ENCODE results near the gene VSNL1. TPM values are rescaled to one million over a fixed set of nuclear protein-coding genes. Genes with fewer than 3 reads are reported as not detected.

VSNL1 gene
- total RNA-seq, 3 donors from 2014 or later = 2.1 to 5.4 (median 2.1) TPM

GRCh38 chr2:17606851-17607250 is 66.4 kb downstream of the VSNL1 start:
- H3K4me1 ChIP-seq (ENCODE audit: low read depth) = no peaks in the 10 kb centered on the region
- no peaks in the 10 kb centered on the region for H3K9me3 ChIP-seq
- ATAC-seq = no peak
- DNase-seq = no peak
- H3K4me3 ChIP-seq = no peak overlapping the region
- H3K36me3 ChIP-seq (ENCODE audit: low read depth) = no peaks in the 10 kb centered on the region
- intact Hi-C loops (cut with DNase I, micrococcal nuclease) = no loop called here
- TF ChIP-seq, protein P1, sequence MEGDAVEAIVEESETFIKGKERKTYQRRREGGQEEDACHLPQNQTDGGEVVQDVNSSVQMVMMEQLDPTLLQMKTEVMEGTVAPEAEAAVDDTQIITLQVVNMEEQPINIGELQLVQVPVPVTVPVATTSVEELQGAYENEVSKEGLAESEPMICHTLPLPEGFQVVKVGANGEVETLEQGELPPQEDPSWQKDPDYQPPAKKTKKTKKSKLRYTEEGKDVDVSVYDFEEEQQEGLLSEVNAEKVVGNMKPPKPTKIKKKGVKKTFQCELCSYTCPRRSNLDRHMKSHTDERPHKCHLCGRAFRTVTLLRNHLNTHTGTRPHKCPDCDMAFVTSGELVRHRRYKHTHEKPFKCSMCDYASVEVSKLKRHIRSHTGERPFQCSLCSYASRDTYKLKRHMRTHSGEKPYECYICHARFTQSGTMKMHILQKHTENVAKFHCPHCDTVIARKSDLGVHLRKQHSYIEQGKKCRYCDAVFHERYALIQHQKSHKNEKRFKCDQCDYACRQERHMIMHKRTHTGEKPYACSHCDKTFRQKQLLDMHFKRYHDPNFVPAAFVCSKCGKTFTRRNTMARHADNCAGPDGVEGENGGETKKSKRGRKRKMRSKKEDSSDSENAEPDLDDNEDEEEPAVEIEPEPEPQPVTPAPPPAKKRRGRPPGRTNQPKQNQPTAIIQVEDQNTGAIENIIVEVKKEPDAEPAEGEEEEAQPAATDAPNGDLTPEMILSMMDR (IDR thresholded peaks at IDR 0.05) = no peak

GRCh38 chr2:17607379-17607778 is 66.9 kb downstream of the VSNL1 start:
- H3K4me1 ChIP-seq (ENCODE audit: low read depth) = no peaks in the 10 kb centered on the region
- TF ChIP-seq, protein P1 (IDR thresholded peaks at IDR 0.05) = no peak
- intact Hi-C loops (cut with DNase I, micrococcal nuclease) = no loop called here
- ATAC-seq = no peak
- no peaks in the 10 kb centered on the region for H3K36me3 ChIP-seq (ENCODE audit: low read depth)
- H3K9me3 ChIP-seq = no peaks in the 10 kb centered on the region
- DNase-seq = no peak
- H3K4me3 ChIP-seq = no peak overlapping the region

- DNase-seq = no peak
- H3K4me3 ChIP-seq = no peak overlapping the region
- no peak for ATAC-seq
- intact Hi-C loops (cut with DNase I, micrococcal nuclease) = no loop called here
- TF ChIP-seq, protein P1 (IDR thresholded peaks at IDR 0.05) = no peak
- no peaks in the 10 kb centered on the region for H3K9me3 ChIP-seq
- no peaks in the 10 kb centered on the region for H3K4me1 ChIP-seq (ENCODE audit: low read depth)
- H3K36me3 ChIP-seq (ENCODE audit: low read depth) = no peaks in the 10 kb centered on the region
Measured at GRCh38 chr2:17608251-17608650, 67.8 kb downstream of the VSNL1 start.

GRCh38 chr2:17610521-17610920 is 70.0 kb downstream of the VSNL1 start:
- DNase-seq = no peak
- H3K9me3 ChIP-seq = no peaks in the 10 kb centered on the region
- no peaks in the 10 kb centered on the region for H3K36me3 ChIP-seq (ENCODE audit: low read depth)
- H3K4me1 ChIP-seq (ENCODE audit: low read depth) = no peaks in the 10 kb centered on the region
- intact Hi-C loops (cut with DNase I, micrococcal nuclease) = no loop called here
- TF ChIP-seq, protein P1 (IDR thresholded peaks at IDR 0.05) = no peak
- no peak for ATAC-seq
- H3K4me3 ChIP-seq = no peak overlapping the region

DNA sequence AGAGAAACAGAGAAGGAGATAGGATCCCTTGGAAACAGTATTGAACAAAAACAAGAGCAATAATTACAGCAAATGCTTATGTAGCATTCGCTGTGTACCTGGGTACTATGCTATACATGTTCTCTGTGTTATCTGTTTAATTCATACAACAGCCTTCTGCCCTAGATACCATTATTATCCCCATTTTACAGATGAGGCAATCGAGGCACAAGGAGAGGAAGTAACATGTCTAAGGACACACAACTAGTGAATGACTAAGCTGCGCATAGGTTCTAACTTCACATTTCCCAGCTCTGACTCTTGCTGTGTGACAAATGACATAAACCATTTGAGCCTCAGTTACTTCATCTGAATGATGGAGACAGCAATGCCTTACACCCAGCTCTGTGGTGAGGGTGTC is 70.5 kb downstream of the VSNL1 start:
- no peak for DNase-seq
- H3K4me1 ChIP-seq (ENCODE audit: low read depth) = no peaks in the 10 kb centered on the region
- no peaks in the 10 kb centered on the region for H3K9me3 ChIP-seq
- no peaks in the 10 kb centered on the region for H3K36me3 ChIP-seq (ENCODE audit: low read depth)
- intact Hi-C loops (cut with DNase I, micrococcal nuclease) = no loop called here
- TF ChIP-seq, protein P1 (IDR thresholded peaks at IDR 0.05) = no peak
- no peak overlapping the region for H3K4me3 ChIP-seq
- ATAC-seq = no peak
